ENCODE results near the gene ARHGAP26.
"Not testable (repeated sequence)": the region's sequence is repeated elsewhere in the genome, so short reads cannot be mapped to it uniquely, and the experiment has no call there.

The ARHGAP26 gene

DNA sequence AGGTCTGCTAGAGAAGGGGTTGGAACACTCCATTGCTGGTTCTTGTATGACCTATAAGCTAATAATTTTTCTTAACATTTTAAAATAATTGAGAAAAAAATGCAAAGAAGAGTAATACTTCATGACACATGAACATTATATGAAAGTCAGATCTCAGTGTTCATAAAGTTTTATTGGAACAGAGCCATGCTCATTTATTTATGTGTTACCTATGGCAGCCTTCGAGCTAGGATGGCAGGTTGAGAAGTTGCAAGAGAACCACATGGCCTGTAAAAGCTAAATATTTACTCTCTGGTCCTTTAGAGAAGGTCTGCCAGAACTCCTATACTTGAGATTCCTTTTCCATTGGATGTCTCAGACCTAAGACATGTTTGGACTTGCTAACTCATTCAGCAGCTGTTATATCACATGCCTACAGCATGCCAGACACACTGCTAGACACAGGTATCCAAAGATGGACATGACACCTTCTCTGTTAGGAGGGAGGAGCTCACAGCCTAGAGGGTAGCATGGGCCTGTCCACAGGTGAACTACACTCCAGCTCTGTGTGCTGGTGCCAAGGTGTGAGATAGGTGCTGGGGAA lies 304.3 kb downstream of the ARHGAP26 start:
- no peak for DNase-seq

DNA sequence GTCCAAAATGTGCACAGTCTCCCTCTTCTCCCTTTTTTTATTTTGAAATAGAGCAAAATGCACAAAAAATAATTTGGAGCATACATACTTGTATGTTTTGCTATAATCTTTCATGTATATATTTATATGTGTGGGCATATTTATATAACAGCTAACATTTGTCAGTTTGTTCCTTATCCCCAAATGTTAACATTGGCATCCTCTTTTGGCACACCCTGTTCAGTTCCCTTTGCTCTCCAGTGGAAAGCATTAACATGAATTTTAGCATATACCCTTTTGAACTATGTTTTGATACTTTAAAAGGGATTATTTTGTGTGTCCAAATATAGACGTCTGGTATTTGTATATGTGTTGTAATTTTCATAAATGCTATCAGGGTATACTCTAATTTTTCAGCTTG lies 306.2 kb downstream of the ARHGAP26 start:
- DNase-seq: no peak

DNA sequence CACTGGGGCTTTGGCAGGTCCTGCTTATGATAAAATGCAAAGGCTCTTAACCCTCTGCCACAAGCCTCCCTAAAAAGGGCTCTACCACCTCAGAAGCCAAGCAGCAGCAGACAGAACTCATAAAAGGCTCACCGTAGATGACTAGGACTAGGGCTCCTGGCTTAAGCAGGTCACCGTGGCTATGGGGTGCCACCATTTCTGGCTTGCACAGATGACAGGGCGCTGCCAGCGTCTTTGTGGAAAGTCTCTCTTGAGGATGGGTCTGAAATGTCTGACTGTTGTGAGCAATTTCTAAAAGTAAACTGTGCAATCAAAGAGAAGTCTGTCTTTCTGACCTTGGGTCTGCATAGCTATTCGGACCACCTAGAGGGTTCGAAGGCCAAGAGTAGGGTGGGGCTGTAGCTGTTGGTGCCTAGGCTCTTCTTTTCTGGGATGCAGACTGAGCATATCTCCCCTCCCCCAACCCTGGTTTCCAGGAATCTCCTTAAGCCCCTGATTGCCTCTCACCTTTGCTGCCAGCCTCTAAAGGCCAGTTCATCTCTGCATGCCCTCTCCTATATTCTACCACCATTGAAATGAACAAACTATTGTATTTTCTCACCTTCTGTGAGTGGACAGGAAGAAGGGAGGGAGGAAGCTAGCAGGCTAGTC lies 307.4 kb downstream of the ARHGAP26 start:
- DNase-seq: no peak

DNA sequence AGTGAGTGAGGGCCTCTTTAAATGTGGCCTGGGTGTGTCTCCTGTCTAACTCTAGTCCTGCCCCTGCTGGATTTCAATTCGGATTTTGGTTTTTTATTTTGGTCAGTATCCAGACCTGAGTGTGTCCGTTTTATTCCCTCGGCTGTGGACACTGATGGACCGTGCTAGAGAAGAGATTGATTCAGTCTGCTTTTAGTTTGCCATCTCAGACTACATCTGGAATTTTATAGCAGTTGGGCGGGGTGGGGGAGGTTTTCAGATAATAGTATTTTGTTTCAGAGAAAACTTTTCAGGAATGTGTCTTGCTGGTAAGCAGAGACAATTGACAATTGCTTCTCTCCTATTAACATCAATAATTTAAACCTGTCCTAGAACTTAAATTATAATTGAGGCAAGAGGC lies 308.1 kb downstream of the ARHGAP26 start:
- DNase-seq: no peak

DNA sequence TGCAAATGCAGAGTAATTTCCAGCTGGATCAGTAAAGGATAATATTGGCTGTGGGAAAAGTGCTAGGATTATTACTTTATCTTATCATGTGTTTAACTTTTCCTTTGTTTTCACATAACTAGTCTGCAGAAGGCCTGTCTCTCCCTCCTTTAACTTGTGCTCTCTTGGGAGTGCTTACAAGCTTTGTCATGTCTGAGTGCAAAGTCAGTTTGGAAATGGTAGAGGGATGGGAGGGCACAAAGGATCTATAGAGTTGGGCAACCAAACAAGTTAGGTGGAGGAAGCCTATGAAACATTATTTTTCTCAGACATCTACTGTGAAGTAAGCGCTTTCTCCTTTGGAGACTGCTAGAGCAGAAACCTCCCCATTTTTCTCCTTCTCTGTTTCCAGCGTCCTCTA lies 308.8 kb downstream of the ARHGAP26 start:
- DNase-seq: no peak

DNA sequence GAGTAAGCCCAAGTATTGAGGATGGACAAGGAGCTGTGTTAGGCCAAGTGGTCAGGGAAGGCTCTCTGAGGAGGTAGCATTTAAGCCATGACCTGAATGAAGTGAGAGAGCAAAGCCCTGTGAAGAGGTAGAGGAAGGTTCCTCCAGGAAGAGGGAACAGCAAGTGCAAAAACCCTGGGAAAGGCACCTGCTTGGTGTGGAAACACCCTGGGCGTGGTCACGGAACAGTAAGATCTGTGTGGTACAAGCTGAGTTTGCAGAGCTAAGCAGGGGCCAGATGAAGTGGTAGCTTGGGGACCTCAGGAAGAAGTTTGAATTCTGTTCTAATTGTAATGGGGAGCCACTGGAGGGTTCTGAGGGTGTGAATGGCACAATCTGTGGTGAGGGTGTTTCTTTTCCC lies 310.2 kb downstream of the ARHGAP26 start:
- DNase-seq: no peak

DNA sequence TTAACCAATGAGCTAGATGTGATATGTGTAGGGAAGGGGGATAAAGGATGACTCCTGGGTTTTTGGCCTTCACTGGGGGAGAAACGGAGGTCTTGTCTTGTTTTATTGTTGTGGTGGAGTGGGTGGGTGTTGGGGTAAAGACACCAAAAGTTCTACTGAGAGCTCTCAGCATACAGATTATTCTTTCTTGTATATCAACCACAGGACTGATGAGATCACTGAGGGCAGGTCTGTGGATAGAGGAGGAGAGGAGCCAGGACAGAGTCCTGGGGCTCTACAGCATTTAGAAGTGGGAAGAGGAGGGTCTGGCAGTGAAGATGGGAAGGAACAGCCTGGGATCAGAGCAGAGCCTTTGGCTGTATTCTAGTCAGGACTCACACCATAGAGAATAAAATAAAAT lies 310.8 kb downstream of the ARHGAP26 start:
- no peak for DNase-seq

DNA sequence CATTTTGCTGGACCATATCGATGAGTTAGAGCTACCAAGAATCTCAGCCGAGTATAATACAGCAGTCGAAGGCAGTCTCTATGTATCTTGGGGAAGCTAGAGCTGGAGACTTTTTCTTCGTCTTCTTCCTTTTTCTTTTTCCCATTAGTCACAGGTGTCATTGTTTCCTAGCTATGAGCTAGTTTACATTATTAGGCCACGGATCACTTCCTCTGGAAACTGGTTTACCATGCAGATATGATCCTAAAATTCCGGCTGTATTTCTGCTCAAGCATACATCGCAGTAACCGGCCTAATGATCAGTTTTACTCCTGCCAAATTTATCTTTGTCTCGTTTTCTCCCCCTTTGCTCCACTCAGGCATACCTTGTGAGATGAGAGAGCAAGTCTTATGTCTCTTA lies 312.8 kb downstream of the ARHGAP26 start:
- no peak for DNase-seq

DNA sequence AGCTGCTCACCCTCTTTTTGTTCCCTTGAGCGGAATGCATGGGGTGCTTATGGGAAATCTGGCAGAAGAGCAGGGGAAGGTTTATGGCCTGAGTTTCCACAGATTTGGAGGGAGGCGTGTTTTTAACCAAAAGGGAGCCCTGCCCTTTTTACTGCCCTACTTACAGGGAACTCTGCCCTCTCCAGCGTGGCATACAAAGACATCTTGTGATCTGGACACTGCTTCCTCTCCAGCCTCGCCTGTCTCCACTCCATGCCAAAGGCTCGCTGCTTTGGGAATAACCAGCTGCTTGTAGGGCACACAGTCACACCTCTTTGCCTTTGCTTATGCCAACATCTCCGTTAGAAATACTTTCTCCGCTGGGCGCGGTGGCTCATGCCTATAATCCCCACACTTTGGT lies 314.2 kb downstream of the ARHGAP26 start:
- no peak for DNase-seq

DNA sequence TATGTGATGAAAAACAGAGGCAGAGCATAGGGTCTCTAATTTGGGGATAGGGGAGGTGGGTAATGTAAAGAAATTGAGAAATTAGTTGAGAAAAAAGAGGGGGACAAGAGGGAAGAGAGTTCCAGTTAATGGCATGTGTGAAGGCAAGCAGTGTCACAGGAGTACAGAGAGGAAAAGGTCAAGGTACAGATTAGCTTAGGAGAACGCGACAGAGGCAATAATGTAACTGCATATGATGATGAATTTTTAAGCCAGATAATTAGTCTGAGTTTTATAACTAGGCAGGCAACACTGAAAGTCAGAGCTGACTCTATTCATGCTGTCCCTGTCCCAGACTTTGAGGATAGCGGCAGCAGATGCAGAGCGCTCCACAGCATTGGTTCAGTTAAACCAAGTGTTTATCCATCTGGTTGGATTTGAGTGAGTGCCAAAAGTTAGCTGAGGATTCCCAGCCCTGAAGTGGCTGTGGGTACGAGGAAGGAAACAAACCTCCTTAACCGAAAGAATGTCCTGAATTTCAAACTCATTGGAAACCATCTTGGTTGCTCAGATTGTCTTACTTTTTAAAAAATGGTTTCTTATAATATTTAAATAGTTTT lies 315.2 kb downstream of the ARHGAP26 start:
- no peak for DNase-seq

DNA sequence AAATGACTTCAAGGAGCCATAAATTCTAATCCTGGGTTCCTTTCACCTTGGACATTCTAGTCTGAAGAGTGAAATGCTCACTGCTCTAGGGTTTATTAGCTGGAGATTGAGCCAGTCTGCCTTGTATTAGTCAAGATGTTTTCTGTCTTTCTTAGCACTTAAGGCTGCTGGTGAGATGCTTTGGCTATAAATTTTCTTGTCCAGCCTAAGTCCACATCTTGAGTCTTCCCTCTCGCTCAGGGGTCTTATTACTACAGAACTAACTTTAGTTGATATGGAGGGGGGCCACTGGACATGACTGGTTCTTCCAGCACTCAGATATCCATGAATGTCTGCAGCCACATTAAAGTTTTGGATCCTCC lies 316.4 kb downstream of the ARHGAP26 start:
- no peak for DNase-seq

DNA sequence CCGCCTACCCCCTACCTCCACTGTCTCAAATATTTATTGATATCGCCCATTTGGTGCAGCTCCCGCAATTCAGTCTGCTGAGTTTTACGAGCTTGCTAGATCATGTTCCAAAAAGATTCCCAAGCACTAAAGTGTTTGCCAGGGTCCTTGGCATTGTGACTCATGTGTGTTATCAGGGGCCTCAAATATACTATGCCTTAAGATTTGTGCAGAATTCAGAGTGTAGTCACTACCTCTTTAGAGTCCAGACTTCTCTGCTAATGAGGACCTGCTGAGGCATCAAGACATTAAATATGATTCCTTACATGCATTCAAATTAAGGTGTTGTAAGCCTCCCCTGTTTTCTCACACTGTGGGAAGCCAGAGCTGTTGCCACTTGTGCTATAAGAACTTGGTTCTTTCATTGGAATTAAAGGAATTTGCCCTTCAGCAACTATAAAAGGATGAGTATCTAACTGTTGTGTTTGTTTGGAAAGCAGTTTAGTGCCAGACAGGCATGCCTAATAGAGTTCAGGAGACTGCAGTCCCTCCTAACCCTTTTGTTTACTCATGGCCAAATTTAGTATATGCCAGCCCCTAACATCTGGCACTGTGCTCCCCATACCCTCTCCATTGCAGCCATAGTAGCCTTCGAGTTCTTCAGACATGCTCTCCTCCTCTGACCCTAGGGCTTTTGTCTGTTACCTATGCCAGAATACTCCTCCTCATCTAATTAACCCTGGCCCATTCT lies 316.9 kb downstream of the ARHGAP26 start:
- DNase-seq: no peak

DNA sequence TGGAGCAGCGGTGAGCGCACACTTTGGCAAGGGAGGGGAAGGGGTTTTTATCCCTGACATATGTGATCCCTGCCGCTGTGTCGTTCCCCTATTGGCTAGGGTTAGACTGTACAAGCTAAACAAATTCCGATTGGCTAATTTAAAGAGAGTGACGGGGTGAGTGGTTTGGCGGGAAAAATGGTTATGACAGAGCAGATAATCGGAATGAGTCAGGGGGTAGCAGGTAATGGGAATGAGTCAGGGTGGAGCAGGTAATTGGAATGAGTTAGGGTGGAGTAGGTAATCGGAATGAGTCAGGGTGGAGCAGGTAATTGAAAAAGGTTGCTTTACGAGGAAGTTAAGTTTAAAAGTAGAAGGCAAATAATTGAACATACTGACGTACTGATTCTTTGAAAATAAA lies 318.5 kb downstream of the ARHGAP26 start:
- DNase-seq: not testable (repeated sequence)

DNA sequence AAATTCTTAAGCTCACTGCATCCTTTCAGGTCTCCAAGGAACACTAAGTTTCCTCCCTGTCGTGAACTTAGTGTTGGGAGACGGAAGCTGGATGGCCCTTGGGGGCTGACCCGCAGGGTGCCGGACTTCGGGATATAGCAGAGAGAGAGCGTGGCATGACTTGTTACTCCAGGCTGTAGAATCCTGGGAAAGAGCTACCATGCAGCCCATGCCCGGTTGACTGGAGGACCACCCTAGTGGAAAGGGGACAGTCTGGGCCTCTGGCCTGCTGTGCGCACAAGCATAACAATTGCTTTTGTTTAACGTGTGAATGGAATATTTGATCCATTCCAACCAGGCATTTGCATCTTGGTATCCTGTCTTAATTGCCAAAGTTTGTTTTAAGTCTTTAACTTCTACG lies 319.9 kb downstream of the ARHGAP26 start:
- DNase-seq: not testable (repeated sequence)

DNA sequence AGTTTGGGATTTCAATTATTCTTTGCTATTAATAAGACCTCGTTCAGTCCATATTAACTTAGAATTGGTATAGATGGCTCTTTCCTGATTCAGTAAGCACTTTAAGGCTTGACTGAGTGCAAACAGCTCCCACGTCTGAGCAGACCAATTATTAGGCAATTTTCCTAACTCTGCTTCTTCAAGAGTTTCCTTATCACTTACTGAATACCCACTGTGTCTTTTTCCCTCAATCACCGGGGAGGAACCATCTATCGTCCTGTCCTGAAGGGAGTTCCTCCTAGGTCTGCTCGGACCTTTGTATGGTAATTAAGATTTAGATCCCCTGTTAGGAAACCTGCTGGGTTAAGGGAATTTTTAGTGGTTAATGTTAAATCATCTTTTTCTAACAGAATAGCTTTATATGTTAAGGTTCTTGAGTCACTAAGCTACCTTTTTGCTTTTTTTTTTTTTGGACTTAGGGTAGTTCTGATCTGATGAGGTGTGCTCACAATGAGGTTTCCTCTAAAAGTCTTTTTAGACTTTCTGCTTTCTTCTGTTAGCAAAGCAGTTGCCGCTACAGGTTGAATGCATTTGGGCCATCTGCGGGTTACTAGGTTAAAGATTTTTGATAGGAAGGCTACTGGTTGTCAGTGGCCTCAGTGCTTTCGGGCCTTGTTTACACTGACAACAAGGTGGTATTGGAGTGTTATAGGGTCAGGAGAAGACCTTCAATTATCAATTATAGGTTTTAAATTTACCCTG lies 322.7 kb downstream of the ARHGAP26 start:
- not testable (repeated sequence) for DNase-seq

DNA sequence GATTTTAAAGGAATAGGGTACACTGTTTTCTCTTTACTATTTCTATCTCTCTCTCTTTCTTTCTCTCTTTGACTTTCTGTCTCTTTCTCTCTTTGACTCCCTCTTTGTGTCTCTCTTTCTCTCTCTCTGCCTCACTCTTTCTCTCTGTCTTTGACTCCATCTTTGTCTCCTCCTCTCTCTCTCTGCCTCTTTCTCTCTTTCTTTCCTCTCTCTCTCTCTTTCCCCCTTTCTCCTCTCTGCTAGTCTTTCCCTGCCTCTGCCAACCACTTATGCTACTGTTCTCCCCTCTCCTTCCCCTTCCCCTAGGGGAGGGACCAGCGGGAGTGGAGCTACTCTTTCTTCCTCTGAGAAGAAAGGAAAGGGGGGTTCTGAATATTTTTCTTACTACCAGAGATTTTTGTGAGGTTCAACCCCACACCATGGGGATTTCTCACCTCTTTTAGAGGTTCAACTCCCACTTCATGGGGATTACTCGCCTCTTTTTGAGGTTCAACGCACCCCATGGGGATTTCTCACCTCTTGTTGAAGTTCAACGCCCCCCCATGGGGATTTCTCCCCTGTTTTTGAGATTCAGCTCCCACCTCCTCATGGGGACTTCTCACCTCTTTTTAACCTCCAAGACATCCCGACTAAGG lies 323.4 kb downstream of the ARHGAP26 start:
- DNase-seq: no peak

DNA sequence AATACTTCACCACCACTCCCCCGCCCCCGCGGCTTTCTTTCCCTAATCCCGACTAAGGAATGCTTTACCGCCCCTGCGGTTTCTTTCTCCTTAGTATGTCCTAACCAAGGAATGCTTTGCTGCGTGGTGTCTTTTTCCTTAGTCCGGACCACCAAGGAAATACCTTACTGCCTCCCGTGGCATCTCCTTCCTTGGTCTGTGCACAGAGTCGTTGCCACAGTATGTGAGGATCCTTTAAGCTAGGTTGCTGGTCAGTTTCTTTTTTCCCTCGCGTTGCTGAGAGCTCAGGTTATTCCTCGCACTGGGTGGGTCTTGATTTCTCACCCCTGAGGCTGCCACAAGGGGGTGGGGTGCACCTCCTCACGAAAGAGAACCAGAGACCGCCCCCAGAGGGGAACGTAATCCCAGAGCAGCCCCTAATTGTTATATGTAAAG lies 323.9 kb downstream of the ARHGAP26 start:
- no peak for DNase-seq

DNA sequence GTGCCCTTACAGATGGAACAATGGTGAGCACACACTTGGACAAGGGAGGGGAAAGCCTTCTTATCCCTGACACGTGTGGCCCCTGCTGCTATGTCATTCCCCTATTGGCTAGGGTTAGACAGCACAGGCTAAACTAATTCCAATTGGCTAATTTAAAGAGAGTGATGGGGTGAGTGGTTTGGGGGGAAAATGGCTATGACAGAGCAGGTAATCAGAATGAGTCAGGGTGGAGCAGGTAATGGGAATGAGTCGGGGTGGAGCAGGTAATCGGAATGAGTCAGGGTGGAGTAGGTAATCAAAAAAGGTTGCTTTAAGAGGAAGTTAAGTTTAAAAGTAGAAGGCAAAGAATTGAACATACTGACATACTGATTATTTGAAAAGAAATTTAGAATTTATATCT lies 324.4 kb downstream of the ARHGAP26 start:
- not testable (repeated sequence) for DNase-seq

DNA sequence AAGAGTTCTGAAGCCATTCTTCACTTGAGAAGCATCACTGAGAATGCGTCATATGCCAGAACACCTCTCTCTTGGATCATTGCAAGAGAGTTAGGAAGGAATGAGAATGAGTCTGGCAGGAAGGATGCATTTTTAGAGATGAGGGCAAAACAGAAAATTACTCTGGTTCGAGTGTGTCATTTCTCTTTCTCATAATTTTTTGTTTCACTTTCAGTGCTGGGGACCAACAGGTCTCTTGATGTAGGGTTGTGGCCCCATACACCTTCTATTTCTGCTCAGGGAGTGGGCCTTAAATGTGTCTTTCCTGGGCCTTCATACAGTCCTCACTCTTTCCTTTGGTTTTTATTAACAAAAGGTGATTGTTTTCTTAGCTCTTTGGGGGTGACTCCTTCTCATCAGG lies 330.9 kb downstream of the ARHGAP26 start:
- DNase-seq: no peak

DNA sequence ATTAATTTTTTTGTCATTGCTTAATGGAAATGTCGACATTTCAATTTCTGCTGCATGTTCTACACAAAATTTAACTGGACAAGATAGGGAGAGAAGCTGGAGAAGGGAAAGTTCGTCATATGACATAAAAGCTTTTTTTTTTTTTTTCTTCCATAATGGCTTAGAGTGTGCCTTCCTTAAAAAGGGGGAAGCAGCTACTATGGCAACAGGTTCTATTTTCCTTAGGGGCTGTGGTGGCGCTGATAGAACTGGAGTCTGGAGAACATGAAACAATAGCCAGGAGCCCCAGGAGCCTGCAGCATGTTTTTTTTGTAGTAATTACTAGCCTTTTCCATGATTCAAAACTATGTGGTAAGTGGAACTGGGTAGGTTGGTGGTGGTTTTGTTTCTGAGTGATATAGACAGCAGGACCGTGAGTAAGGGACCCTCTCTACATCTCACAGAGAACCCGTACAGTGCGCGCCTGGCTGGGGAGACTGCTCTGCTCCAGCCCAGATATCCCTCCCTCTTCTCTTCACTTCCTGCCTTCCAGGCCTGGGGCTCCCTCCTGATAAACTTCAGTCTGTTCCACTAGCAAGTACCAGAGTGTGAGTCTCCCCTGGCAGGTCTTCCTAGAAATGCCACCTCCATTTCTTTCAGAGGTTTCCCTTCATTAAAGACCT lies 331.7 kb downstream of the ARHGAP26 start:
- no peak for DNase-seq

DNA sequence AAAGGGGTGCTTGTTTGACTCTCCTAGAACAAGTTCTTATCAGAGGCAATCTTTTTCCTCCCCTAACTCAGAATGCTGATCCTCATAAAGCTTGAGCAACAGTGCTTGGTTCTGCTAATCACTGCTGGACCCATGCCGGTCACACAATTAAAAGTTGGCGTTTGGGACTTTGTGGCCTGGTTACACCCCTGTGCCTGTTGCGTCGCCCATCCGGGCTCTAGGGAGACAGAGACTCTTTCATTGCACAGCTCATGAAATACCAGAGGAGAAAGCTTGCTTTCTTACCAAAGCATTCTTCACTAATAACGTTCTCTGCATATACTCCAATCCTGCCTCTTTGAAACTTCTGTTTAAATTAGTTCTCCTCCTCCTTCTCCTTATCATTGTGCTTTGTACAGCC lies 332.2 kb downstream of the ARHGAP26 start:
- DNase-seq: no peak

DNA sequence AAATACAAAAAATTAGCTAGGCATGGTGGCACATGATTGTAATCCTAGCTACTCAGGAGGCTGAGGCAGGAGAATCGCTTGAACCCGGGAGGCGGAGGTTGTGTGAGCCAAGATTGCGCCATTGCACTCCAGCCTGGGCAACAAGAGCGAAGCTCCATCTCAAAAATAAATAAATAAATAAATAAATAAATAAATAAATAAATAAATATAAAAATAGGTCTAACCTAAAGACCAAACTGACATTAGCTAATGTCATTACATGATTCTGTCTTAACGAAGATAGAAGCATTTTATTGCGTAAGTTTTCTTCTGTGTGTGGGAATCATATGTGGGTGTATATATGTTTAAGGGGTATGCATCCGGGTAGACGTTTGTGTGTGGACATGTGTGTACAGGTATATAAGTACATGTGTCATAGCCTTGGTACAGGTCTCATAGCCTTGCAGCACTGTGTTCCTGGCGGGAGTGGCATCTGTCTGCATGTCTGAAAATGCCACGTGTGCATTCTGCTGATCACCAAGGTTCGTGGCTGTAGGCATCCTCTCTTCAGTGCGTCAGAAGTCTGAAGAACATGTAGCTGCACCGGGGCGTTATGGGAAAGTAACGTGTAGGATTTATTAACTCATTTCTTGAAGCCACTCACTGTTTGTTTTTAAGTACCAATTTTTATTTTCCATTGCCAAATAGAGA lies 335.2 kb downstream of the ARHGAP26 start:
- no peak for DNase-seq

All from activated CD4-positive, alpha-beta T cell treated with anti-CD3 and anti-CD28 coated beads for 1 hour (primary cell).